Activated T-helper 1 cell treated with Interleukin-2 at 50 U/mL for 16 hours (primary cell): ENCODE results near the gene GRIK2.

Experiments used
- DNase-seq: peaks from one replicate; pipeline ENCODE4 v3.0.0-alpha.2; 2020; ENCODE audit warnings: low read depth

Gene GRIK2

GRCh38 chr6:101784094-101784493 lies 390.6 kb downstream of the GRIK2 start:
- DNase-seq, result no peak

DNA sequence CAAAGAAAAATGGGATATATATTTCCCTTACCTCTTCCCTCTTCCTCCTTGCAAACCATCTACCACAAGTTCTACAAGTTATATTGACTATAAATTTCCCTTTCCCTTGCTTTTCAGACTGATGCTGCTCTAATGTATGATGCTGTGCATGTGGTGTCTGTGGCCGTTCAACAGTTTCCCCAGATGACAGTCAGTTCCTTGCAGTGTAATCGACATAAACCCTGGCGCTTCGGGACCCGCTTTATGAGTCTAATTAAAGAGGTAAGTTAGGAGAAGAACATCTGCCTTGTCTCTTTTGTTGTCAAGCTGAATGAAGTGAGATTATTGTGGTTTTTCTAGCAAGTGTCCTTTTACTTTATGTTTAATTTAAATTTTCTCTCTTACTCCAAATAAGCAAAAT lies 406.0 kb downstream of the GRIK2 start:
- DNase-seq, result no peak

GRCh38 chr6:101800598-101800997 lies 407.1 kb downstream of the GRIK2 start:
- DNase-seq, result no peak

GRCh38 chr6:101803136-101803535 lies 409.6 kb downstream of the GRIK2 start:
- no peak for DNase-seq

- no peak for DNase-seq
Measured at GRCh38 chr6:101806241-101806640, 412.7 kb downstream of the GRIK2 start.

DNA sequence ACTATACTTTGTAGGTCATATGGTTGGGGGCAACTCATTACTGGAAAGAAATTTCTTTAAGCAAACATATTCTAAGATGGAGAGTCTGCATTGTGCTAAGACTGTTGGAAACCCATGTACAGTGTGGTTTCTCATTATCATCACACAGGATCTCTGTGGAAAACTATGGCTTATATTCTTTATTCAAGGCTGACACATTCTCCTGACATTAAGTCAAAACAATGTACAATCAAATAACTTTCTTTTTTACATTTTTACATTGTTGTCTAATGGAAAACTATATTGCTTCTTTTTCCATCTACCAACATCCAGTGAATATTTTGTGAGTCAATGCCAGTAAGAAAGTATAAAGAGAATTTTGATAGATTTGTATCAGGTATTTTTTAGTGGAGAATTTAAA lies 417.6 kb downstream of the GRIK2 start:
- DNase-seq, result no peak

GRCh38 chr6:101816716-101817115 lies 423.2 kb downstream of the GRIK2 start:
- DNase-seq, result no peak

DNA sequence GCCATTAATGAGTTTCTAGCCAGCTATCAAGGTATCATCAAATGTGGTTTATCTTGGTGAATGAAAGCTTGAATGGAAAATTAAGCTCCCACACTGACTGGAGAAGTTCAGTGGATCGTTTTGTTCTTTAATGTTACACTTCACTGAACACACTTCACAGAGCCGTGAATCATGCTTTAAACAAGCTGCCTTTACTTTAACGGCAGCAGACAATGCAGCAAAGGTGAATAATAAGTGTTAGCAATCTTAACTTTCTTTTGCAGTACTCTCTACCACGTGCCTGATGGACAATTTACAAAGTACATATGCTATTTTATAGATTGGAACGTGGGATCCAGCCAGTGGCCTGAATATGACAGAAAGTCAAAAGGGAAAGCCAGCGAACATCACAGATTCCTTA lies 424.5 kb downstream of the GRIK2 start:
- DNase-seq, result no peak

GRCh38 chr6:101824551-101825345 lies 431.2 kb downstream of the GRIK2 start:
- DNase-seq, result no peak

DNA sequence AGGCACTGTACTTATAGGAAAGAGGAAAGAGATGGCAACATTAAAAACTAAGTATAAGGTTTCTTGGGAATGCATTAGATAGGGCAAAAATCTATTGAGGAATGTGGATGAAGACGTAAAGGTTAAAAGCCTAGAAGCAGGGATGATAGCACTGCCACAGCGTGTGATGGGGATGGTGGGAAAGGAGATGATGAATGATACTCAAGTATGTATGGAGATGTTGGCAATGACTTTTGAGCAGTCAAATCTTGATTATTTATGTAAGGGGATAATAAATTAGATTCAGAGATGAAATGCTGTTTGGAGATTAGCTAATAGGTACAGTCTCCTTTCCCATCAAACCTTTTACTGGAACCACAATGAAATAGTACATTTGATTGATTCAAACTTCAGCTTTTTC lies 432.8 kb downstream of the GRIK2 start:
- no peak for DNase-seq

DNA sequence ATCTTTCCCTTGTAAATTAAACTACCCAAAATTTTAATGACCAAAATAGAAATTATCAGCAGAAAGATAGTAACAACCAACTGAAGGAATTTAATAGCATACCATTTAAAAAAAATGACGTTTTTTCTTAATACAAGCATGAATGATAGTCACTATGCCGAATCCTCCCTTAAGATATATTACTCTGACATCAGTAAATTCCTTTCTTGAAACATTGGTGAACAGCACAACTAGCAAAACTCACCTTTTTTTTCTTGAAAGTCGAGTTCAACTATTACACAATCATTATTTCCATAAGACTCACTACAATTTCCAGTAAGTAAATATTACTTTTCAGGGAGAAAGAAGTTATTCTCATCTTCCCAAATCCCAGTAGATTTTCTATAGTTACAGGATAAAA lies 433.2 kb downstream of the GRIK2 start:
- DNase-seq, result no peak

DNA sequence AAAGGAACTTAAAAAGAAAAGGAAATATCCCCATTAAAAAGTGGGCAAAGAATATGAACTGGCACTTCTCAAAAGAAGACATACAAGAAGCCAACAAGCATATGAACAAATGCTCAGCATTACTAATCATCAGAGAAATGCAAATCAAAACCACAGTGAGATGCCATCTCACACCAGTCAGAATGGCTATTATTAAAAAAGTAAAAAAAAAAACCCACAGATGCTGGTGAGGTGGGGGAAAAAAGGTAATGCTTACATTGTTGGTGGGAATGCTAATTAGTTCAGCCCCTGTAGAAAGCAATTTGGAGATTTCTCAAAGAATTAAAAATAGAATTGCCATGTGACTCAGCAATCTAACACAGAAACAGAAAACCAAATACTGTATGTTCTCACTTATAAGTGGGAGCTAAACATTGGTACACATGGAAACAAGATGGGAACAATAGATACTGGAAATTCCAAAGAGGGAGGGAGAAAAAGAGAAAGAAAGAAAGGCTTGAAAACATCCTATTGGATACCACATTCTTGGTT lies 437.1 kb downstream of the GRIK2 start:
- no peak for DNase-seq

DNA sequence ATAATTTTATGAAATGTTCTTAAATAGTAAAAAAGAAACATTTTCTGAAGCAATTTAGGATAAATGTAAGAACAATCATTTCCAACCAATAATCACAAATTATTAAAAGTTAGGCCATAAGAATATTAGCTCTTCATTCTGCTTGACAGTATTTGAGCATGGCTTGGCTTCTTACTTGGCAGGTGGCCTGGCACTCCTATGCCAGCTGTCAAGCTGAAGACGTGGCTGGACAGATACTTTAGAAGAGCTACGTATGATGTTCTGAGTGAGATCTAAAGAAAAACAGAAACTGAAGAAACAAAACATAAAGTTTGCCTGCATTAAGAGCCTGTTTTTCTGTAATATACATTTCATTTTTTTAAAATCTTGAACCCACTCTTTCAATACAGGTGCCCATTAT lies 438.9 kb downstream of the GRIK2 start:
- no peak for DNase-seq

- no peak for DNase-seq
Measured at GRCh38 chr6:101840100-101840499, 446.6 kb downstream of the GRIK2 start.

DNA sequence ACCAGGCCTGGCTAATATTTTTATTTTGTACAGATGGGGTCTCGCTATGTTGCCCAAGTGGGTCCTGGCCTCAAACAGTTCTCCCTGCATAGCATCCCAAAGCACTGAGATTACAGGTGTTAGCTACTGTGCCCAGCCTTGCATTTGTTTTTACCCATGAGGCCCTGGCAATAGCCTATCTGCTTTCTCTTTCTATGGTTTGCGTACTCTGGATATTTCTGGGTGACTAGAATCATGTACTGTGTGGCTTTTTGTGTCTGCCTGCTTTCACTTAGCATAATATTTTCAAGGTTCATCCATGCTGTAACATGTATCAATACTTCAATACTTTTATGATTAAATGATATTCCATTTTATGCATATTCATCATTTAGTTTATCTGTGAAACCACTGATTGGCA lies 451.7 kb downstream of the GRIK2 start:
- no peak for DNase-seq

DNA sequence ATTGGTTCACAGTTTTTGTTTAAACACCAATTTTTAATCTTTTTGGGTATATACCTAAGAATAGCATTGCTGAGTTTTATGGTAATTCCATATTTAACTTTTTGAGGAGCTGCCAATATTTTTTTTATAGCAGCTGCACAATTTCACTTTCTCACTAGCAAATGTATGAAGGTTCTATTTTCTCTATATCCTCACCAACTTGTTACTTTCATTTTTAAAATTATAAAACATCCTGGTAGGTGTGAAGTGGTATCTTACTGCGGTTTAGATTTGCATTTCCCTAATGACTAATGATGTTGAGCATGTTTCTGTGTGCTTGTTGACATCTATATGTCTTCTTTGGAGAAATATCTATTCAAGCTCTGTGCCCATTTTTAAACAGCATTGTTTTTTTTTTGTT lies 452.1 kb downstream of the GRIK2 start:
- no peak for DNase-seq

GRCh38 chr6:101847690-101848089 lies 454.2 kb downstream of the GRIK2 start:
- DNase-seq, result no peak

DNA sequence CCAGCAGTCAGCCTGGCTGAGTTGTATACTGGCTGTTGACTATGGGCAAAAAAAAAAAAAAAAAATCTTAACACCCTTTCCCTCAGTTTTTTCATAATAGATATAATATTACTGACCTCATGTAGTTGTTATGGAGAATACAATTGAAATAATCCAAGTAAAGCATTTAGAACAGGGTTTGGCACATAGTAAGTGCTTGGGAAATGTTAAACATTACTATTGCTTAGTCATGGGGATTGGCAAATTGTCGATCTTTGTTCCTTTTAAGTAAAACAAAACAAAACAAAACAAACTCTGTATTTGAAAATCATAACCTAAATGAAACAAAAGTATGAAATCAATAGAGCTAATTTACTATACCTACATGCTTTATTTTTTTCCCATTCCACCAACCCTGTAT lies 458.4 kb downstream of the GRIK2 start:
- no peak for DNase-seq

DNA sequence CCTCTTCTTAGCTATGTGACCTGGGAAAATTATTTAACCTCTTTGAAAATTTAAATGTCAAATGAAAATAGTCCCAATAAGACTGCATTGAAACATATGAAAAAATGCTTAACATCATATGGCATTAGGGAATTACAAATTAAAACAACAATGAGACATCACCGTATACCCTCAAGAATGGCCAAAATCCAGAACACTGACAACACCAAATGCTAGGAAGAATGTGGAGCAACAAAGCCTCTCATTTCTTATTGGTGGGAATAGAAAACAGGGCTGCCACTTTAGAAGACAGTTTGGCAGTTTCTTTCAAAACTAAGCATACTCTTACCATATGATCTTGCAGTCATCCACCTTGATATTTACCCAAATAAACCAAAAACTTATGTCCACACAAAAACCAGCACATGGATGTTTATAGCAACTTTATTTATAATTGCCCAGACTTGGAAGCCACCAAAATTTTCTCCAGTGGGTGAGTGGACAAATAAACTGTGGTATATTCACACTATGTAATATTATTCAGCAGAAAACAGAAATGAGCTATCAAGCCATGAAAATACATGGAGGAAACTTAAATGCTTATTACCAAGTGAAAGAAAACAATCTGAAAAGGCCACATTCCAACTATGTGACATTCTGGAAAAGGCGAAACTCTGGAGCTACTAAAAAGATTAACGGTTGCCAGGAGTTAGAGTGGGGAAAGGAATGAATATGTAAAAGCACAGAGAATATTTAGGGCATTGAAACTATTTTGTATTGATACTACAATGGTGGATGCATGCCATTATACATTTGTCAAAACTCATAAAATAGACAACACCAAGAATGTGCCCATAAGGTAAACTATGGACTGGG lies 459.9 kb downstream of the GRIK2 start:
- DNase-seq, result no peak

- no peak for DNase-seq
Measured at GRCh38 chr6:101876431-101876830, 482.9 kb downstream of the GRIK2 start.

DNA sequence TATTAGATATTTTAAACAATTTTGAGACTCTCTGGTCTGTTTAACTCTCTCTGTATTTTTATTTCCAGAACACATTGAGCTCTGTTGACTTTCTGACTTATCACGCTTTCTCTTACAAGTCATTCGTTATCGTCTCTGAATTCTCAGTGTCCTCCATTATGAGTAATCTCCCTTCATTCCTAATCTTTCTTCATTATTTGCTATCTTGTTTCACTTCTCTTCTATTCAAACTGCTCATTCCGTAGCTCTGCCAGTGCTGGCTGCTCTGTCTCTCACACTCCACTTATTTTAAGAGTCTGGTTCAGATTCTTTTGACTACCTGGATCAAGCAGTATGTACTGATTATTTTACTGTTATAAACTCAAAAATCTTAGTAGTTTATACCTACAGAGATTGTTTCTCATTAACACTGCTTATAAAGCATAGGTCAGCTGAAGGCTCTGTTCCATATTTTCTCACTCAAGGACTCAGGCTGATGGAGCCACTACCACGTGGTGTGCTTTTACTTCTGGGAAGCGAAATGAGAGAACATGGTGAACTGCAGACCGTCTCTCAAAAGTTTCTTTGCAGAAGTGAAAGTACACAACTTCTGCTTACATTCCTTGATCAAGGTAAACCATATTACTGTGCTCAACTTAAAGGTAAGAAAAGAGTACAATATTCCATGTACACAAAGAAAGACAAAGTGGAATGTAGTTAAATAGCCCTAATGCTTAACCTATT lies 485.2 kb downstream of the GRIK2 start:
- DNase-seq, result no peak

DNA sequence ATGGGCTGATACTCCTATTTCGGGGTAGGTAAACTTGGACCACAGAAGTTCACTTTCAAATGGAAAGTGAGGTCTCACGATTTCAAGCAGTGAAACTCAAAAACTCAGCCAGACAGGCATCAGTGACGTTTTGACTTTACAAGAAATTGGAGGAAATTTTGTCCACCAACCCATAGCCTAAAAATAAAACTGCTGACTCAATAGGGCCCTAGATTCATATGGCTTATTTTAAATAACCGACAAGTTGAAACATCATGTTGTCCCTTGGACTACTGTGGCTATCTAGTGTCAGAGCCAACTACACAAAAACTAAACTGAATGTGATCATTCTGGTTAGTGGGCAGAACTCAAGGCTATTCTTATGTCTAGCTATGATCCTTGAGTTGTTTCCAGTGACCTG lies 486.3 kb downstream of the GRIK2 start:
- no peak for DNase-seq

DNA sequence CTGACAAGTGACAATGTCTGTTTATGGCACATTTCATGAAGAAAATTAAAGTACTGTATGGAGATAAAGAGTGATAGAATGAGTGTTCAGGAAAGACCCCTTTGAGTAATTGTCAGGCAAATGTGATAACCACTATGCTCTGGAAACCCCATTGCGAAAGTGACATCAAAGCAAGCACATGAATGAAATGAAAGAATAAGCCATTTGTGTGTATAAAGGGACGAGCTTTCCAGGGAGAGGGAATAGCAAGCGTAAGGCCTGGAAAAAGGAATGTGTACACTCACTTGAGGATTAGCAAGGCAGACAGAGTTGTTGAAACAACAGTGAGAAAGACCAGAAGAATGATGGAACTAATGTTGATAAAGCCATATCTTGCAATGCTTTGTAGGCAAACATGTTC lies 490.0 kb downstream of the GRIK2 start:
- no peak for DNase-seq
